Heart right ventricle (tissue), 16 donors: ENCODE results near the gene TMEM225. TPM values are rescaled to one million over a fixed set of nuclear protein-coding genes. Genes with fewer than 3 reads are reported as not detected.

Experiments used
- ATAC-seq, 8 donors: fragments of 200-7000 bp; cut with Tn5 transposase; one replicate each; pipeline ENCODE4 v1.9.1; 2020; ENCODE audit warnings: mild to moderate bottlenecking in 8 of 8, moderate library complexity in 8 of 8, moderate number of reproducible peaks in 1 of 8
- DNase-seq, 2 donors: peaks; one replicate each; pipeline ENCODE4 v3.0.0-alpha.2; 2020
- H3K27ac ChIP-seq, 10 donors: fragments of 200-600 bp; sonication (generic) in 2 of 10; one replicate each; pipeline versions ENCODE4 v1.5.0 to v1.8.0; 2020 to 2022; ENCODE audit warnings: mild to moderate bottlenecking in 3 of 10
- H3K27me3 ChIP-seq, 7 donors: fragments of 200-600 bp; one replicate each; pipeline ENCODE4 v1.8.0; 2021 to 2022; ENCODE audit warnings: mild to moderate bottlenecking in 2 of 7
- H3K36me3 ChIP-seq, 9 donors: fragments of 200-600 bp; sonication (generic) in 1 of 9; one replicate each; pipeline versions ENCODE4 v1.5.0 to v1.8.0; 2020 to 2022; ENCODE audit warnings: mild to moderate bottlenecking in 2 of 9
- H3K4me1 ChIP-seq, 9 donors: fragments of 200-600 bp; sonication (generic) in 1 of 9; one replicate each; pipeline versions ENCODE4 v1.5.0 to v1.8.0; 2020 to 2022; ENCODE audit warnings: mild to moderate bottlenecking in 4 of 9
- H3K4me3 ChIP-seq, 10 donors: fragments of 200-600 bp; sonication (generic) in 2 of 10; one replicate each; pipeline versions ENCODE4 v1.5.0 to v1.8.0; 2020 to 2022; ENCODE audit warnings: mild to moderate bottlenecking in 7 of 10, moderate library complexity in 2 of 10
- H3K9me3 ChIP-seq, 11 donors: fragments of 200-600 bp in 10 of 11; sonication (generic) in 2 of 11; one replicate each; pipeline versions ENCODE4 v1.5.0 to v1.8.0; 2013 to 2022; ENCODE audit warnings: mild to moderate bottlenecking in 2 of 11, control low read depth in 1 of 11, moderate library complexity in 1 of 11
- WGBS, 2 donors: extraction: QIAGEN DNeasy Blood & Tissue Kit; methylation state at CpG; one replicate each; pipeline ENCODE4 v1.1.7; 2013; ENCODE audit warnings: inconsistent platforms in 1 of 2; 5-methylcytosine and 5-hydroxymethylcytosine counted together
- intact Hi-C, 10 donors: fragments of 100-400 bp; cut with DNase I; formaldehyde crosslinking; loops; one replicate each; pipeline versions ENCODE4 v1.11.1 to v1.14.2; 2022
- long read RNA-seq, 3 donors: library from polyadenylated mRNA; unstranded; transcript quantifications; one replicate each; pipeline ENCODE4 v2.0.0, GENCODE V29; 2020 to 2021
- polyA plus RNA-seq, 2 donors: library from polyadenylated mRNA; stranded (reverse); fragments of 200-250 nt; gene quantifications; one replicate each; pipeline ENCODE4 v1.2.3, GENCODE V29; 2013
- total RNA-seq, 10 donors: library from RNA; stranded (reverse); fragmentation: NEBNext Ultra II Directional in 3 of 10; extraction: Animal tissue kit (Norgen Biotek cat#: 25700) in 3 of 10; gene quantifications; one replicate each; pipeline versions ENCODE4 v1.2.1 to v1.2.4, GENCODE V29; 2021 to 2023
- TF ChIP-seq, protein P1 (sequence below), 9 donors: fragments of 200-600 bp; sonication (generic) in 2 of 9; IDR thresholded peaks; one replicate each; pipeline versions ENCODE4 v1.5.0 to v1.8.0; 2021 to 2022; ENCODE audit warnings: antibody characterized with exemption in 9 of 9, mild to moderate bottlenecking in 5 of 9, moderate library complexity in 1 of 9
- donor health status: Arrhythmogenic right ventricular cardiomyopathy.
- donor health status: ischemic (EF 13 %, LVEDD 7.1; RV severe dilation, severe dysfunction).
- donor health status: healthy with polysubstance abuse.
- donor health status: DM: no; HTN: yes; CAD: no.
- donor health status: DM: no; HTN: no; CAD: no.
- donor health status: ischemic (EF 25% LVEDD 6.9; RV normal size, moderate dysfunction).
- donor health status: ischemic (EF 25% LVEDD 5.7; RV mildly dilated, moderate dysfunction).
- donor health status: healthy.
- donor health status: DM: yes; HTN: yes; CAD: no.
- donor health status: Ischemic cardiomyopathy.
- donor health status: ischemic (EF 35%, LVEDD 5.7; RV mildly dilated, moderate dysfunction).
- donor health status: nonischemic (EF 11% LVEDD 7.7; RV severe dilation, severe dysfunction).
- donor health status: DM: yes; HTN: yes; CAD: no.
- donor health status: PGD.
- donor health status: ischemic (EF 29% LVEDD 5.4; RV normal size, mild dysfunction).
- donor health status: nonischemic (EF 23%, LVEDD 6.1; RV moderate dilation, normal function).

The TMEM225 gene, protein sequence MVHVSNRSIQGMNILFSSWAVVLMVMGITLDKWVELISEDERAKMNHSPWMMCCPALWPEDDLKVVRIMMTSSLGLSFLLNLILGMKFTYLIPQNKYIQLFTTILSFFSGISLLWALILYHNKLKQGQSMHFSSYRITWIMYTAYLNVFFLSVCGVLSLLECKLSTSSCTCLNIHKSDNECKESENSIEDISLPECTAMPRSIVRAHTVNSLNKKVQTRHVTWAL
- total RNA-seq (not detected), polyA plus RNA-seq (not detected)
- long read RNA-seq, donor 1 = 0 reads
- long read RNA-seq, donor 2 = 0 reads
- long read RNA-seq, donor 3 = 0 reads

DNA sequence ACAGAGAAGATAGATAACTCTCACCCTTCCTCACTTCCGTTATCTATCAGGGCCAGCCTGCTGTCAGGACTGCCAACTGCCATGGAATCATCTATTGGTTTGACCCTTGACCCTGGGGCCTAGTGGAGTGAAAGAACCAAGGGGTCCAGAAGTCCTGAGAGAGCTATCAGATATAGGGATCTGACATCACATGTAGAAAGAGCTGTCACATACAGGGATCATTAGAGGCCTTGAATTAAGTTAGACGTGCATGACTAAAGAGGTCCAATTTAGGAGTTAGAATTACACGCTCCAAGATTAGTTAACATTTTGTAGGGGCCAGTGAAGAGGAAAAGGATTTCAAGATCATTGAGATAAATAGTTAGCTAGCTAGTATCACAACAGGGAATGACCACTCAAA lies at the start of gene TMEM225:
Gene TMEM225, minus strand, starts transcription at position 101 of the 400 bp plus-strand sequence. CDS start 245 bp downstream, outside the sequence.
- Histone ChIP-seq H3K27ac (no peak within 1 kb of the TSS), H3K27me3 (no peaks in the 10 kb centered on the region), H3K4me1 (no peaks in the 10 kb centered on the region), H3K36me3 (no peaks in the 10 kb centered on the region), H3K9me3 (no peaks in the 10 kb centered on the region), H3K4me3 (no peak within 1 kb of the TSS)
- intact Hi-C loops = no loop called here
- 86 to 88% methylated on average over 3 of the region's 3 CpGs for WGBS, 2 donors
- DNase-seq (no peak), ATAC-seq (no peak)
- TF ChIP-seq, protein P1, sequence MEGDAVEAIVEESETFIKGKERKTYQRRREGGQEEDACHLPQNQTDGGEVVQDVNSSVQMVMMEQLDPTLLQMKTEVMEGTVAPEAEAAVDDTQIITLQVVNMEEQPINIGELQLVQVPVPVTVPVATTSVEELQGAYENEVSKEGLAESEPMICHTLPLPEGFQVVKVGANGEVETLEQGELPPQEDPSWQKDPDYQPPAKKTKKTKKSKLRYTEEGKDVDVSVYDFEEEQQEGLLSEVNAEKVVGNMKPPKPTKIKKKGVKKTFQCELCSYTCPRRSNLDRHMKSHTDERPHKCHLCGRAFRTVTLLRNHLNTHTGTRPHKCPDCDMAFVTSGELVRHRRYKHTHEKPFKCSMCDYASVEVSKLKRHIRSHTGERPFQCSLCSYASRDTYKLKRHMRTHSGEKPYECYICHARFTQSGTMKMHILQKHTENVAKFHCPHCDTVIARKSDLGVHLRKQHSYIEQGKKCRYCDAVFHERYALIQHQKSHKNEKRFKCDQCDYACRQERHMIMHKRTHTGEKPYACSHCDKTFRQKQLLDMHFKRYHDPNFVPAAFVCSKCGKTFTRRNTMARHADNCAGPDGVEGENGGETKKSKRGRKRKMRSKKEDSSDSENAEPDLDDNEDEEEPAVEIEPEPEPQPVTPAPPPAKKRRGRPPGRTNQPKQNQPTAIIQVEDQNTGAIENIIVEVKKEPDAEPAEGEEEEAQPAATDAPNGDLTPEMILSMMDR (IDR thresholded peaks at IDR 0.05) = no peak

DNA sequence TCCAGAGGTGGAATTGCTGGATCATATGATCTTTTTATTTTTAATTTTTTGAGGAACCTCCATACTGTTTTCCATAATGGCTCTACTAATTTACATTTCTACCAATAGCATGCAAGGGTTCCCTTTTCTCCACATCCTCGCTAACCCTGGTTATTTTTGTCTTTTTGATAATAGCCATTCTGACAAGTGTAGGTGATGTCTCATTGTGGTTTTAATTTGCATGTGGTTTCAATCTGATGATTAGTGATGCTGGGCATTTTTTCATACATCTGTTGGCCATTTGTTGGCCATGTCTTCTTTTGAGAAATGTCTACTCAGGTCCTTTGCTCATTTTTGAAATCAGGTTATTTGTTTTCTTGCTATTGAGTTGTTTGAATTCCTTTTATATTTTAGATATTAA lies 38.6 kb upstream of the TMEM225 start:
- no peaks in the 10 kb centered on the region for H3K36me3 ChIP-seq
- intact Hi-C loops = loop anchor here in 1 of 10 donors (10.0 kb wide), 1 partner anchor 59 kb away; no protein-coding TSS in a partner anchor
- TF ChIP-seq, protein P1 (IDR thresholded peaks at IDR 0.05) = no peak
- H3K4me1 ChIP-seq = no peaks in the 10 kb centered on the region
- no peaks in the 10 kb centered on the region for H3K9me3 ChIP-seq
- H3K27ac ChIP-seq = no peak overlapping the region
- DNase-seq = no peak
- no peak for ATAC-seq
- no peak overlapping the region for H3K4me3 ChIP-seq
- no peaks in the 10 kb centered on the region for H3K27me3 ChIP-seq
- WGBS, 2 donors = 58 to 72% methylated on average over 1 of the region's 1 CpG

DNA sequence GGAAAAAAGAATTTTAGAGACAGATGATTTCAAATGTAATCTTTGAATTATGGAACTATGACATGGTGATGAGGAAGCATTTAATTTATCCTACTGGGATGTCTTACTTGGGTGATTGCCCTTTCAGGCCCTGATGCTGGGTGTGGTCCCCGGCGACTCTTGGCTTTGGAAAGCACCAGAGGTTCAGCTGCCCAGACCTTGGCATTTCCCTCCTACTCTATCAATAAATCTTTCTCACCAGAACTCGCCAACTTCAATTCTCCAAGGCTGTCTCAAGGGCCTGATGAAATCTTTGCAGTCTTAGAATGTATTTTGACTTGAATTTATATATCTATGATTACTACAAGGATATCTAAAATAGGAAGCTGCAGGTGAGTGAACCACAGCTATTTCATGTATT lies 35.5 kb upstream of the TMEM225 start:
- Histone ChIP-seq H3K9me3 (no peaks in the 10 kb centered on the region), H3K4me3 (no peak overlapping the region), H3K27ac (no peak overlapping the region), H3K4me1 (no peaks in the 10 kb centered on the region), H3K36me3 (no peaks in the 10 kb centered on the region), H3K27me3 (no peaks in the 10 kb centered on the region)
- TF ChIP-seq, protein P1 (IDR thresholded peaks at IDR 0.05) = no peak
- ATAC-seq = no peak
- intact Hi-C loops = loop anchor here in 1 of 10 donors (10.0 kb wide), 1 partner anchor 56 kb away; no protein-coding TSS in a partner anchor
- DNase-seq = no peak
- 74 to 81% methylated on average over 3 of the region's 3 CpGs for WGBS, 2 donors

- TF ChIP-seq, protein P1 (IDR thresholded peaks at IDR 0.05) = no peak
- H3K4me3 ChIP-seq = no peak overlapping the region
- 37 to 47% methylated on average over 3 of the region's 3 CpGs for WGBS, 2 donors
These were observed 20.4 kb upstream of the TMEM225 start for GRCh38 chr11:123905826-123906225.

More at GRCh38 chr11:123905826-123906225, 20.4 kb upstream of the TMEM225 start:
- ATAC-seq (no peak), DNase-seq (no peak)
- Histone ChIP-seq H3K27ac (no peak overlapping the region), H3K36me3 (no peaks in the 10 kb centered on the region), H3K9me3 (peaks cover 0 to 2% (median 0%) of the 10 kb centered on the region in 11 donors), H3K4me1 (no peaks in the 10 kb centered on the region), H3K27me3 (peaks cover 0 to 5% (median 0%) of the 10 kb centered on the region in 7 donors)
- intact Hi-C loops = no loop called here
